PC-9 (cell line): Measurements from ENCODE around the gene WBP11. TPM values are rescaled to one million over a fixed set of nuclear protein-coding genes. Genes with fewer than 3 reads are reported as not detected.

ENCODE experiments used
- total RNA-seq: library from RNA; stranded (reverse); gene quantifications from 2 replicates; pipeline ENCODE4 v1.2.3, GENCODE V29; 2021

WBP11 gene
- total RNA-seq, 1 experiment from 2014 or later = 124 TPM

Other genes with a start within 250 kb of the WBP11 start
- gene PLBD1, start 235.6 kb downstream of the WBP11 start, total RNA-seq = 13.8 and 17.8 TPM in 2 replicates
- not detected in 2 replicates for gene GUCY2C, start 106.9 kb downstream of the WBP11 start, total RNA-seq
- gene C12orf60, start 192 bp upstream of the WBP11 start, total RNA-seq = 3.3 and 4.0 TPM in 2 replicates
- gene SMCO3, start 10.7 kb upstream of the WBP11 start, total RNA-seq = not detected in 2 replicates
- gene ART4, start 40.0 kb upstream of the WBP11 start, total RNA-seq = not detected in 2 replicates
- 79.8 and 89.3 TPM in 2 replicates for gene MGP, start 82.4 kb upstream of the WBP11 start, total RNA-seq
- gene ERP27, start 135.1 kb upstream of the WBP11 start, total RNA-seq = 14.9 and 33.4 TPM in 2 replicates
- 307 and 470 TPM in 2 replicates for gene ARHGDIB, start 158.1 kb upstream of the WBP11 start, total RNA-seq
- gene PDE6H, start 169.6 kb upstream of the WBP11 start, total RNA-seq = not detected in 2 replicates